ENCODE measurements around the gene SLC49A4.

DNA sequence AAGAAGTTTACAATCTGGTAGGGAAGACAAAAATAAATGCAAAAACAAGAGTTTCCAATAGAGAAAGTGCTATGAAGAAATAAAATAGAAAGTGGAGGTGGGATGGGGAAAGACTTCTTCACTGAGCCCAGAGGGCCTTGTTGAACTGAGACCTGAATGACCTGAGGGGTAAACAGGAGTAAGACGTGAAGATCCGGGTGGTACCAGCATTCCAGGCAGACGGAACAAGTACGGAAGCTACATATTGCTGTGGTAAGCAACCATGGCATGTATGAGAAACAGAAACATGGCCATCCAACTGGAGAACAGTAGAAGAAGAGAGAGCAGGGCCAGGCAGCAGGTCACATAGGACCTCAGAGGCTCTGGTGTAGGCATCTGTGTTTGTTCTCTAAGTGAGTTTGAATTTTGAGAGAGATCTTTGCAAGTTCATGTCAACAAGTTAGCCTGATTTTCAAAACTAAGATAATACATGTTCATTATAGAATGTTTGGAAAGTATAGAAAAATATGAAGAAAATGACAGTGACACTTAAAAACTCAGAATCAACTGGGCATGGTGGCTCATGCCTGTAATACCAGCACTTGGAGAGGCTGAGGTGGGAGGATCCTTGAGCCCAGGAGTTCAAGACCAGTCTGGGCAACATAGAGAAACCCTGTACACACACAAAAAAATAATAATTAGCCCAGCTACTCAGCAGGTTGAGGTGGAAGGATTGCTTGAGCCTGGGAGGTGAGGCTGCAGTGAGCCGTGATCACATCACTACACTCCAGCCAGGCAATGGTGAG is 64.3 kb downstream of the SLC49A4 start:
- TF ChIP-seq GATA2 (IDR thresholded peaks at IDR 0.05; ENCODE audit: low read depth, low read length): no peak
- no peak for TF ChIP-seq GATA3 (IDR thresholded peaks at IDR 0.05; ENCODE audit: low read depth, low read length)

Measured in SH-SY5Y (cell line).